ENCODE results near the gene CTNND2.

The CTNND2 gene

DNA sequence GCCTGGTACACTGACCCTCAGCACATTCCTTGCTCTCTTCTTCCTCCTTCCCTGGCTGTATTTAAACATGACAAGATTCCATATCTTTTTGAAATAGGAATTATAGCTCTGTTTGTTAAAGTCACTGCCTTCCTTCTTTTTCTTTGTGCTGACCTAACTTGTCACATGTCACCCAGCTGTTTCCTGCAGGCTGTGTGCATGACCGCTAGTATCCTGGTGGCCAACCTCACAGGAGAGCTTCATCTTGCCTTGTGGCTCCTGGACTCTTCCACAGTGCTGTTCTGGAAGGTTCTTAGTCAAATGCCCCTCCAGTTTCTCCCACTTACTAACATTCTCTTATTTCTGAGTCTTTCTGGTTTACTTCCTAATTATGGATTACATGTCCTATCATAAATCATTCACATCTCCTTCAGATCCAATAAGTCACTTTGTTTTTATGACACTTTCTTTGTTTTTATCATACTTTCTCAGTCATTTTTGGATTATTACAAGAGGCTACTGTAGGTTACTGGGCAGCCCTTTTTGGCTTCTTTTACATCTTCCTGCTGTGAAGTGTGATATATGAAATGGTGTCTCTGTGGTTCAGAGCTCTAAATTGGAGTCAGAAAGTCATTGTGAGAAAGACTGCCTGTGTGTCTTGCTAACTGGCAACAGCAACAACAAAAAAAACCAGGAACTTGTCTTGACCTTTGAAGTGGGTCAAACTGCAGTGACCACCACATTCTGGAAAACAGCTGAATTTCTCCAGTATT is 679.6 kb downstream of the CTNND2 start:
- TF ChIP-seq, protein P1, sequence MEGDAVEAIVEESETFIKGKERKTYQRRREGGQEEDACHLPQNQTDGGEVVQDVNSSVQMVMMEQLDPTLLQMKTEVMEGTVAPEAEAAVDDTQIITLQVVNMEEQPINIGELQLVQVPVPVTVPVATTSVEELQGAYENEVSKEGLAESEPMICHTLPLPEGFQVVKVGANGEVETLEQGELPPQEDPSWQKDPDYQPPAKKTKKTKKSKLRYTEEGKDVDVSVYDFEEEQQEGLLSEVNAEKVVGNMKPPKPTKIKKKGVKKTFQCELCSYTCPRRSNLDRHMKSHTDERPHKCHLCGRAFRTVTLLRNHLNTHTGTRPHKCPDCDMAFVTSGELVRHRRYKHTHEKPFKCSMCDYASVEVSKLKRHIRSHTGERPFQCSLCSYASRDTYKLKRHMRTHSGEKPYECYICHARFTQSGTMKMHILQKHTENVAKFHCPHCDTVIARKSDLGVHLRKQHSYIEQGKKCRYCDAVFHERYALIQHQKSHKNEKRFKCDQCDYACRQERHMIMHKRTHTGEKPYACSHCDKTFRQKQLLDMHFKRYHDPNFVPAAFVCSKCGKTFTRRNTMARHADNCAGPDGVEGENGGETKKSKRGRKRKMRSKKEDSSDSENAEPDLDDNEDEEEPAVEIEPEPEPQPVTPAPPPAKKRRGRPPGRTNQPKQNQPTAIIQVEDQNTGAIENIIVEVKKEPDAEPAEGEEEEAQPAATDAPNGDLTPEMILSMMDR (IDR thresholded peaks at IDR 0.05), result no peak

DNA sequence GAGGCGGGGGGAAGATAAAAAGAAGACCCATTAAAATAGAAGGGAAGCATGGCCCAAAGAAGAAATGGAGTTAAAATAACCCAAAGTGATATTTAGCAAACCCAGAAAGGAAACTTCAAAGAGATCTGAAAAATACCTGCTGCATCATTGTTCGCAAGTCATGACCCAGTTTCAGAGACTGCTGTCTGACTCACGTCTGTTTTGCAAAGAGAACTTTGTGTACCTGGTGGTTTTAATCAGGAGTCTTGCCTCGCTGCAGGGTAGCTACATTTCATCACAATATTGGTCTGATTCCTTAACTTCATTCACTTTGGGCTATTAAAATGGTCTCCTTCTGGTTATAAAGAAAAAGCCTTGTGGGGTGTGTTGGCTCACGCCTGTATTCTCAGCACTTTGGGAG is 682.1 kb downstream of the CTNND2 start:
- TF ChIP-seq, protein P1 (IDR thresholded peaks at IDR 0.05), result no peak

- TF ChIP-seq, protein P1 (IDR thresholded peaks at IDR 0.05), result no peak
Observed at GRCh38 chr5:11214864-11215644, 689.2 kb downstream of the CTNND2 start.

- TF ChIP-seq, protein P1 (IDR thresholded peaks at IDR 0.05), result no peak
Observed at GRCh38 chr5:11212706-11213105, 691.5 kb downstream of the CTNND2 start.

- TF ChIP-seq, protein P1 (IDR thresholded peaks at IDR 0.05), result no peak
Observed at GRCh38 chr5:11197726-11198125, 706.5 kb downstream of the CTNND2 start.

DNA sequence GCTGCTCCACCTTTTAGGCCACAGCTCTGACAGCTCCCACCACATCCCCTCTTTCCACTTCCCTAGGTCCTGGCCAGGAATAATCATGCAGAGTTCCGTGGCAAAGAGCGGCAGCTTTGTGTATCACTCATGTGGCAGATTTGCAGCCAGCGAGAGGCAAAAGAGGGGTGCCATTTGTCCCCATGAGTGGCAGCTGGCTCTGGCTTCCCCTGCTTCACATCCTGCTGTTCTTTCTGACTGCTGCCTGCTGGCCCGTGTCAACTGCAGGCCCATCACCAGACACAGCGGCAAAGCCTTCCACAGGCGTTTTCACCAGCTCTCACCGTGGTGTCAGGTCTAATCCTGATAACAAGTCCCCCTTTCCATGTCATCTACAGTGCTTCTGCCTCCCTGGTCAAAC is 712.6 kb downstream of the CTNND2 start:
- TF ChIP-seq, protein P1 (IDR thresholded peaks at IDR 0.05), result no peak

- TF ChIP-seq, protein P1 (IDR thresholded peaks at IDR 0.05), result peak; percentile 61
Observed at GRCh38 chr5:11182441-11183080, 721.7 kb downstream of the CTNND2 start.

Measured in LNCAP (cell line).